ENCODE results near the gene HEXIM2.

The HEXIM2 gene

DNA sequence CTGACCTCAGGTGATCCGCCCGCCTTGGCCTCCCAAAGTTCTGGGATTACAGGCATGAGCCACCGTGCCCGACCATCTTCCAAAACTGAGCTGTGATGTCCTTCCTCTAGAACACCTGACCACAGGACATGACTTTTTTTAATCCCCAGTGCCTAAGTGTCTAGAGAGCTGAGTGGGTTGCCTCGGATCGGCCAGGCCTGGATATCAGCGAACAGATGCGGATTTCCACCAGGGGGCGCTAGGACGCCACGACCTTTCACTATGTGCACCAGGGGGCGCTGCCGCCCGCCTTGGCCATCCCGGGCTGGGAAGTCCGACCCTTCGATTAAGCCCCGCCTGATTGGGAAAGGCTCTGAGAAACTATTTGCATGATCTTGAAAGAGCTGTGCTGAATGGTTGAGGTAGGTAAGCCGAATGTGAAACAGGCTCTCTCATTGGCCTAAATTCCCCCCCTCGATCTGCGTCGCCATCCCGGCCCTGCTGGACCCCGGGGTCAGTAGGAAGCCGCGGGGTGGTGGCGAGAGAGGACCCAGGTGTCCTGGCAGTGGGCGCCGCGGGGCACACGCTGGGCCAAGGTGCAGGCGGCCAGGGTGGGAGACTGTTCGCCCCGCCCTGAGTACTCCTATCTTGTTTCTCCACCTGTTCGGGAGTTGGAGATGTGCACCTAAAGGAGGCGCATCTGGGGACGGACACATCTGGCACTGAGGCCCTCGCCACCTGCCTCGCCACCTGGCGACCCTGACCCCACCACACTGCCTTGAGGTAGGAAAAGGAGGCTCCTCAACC lies 26.3 kb upstream of the HEXIM2 start, which contains the start of gene ACBD4:
ACBD4 (plus strand) TSS at position 496 of the 786 bp plus-strand sequence. CDS start 458 bp downstream, outside the sequence.
- H3K27ac ChIP-seq, result no peak within 1 kb of the TSS
- no peaks in the 10 kb centered on the region for H3K36me3 ChIP-seq (replicated peaks)
- H3K4me3 ChIP-seq (ENCODE audit: low read depth, low read length), result peak within 1 kb of the TSS; percentile 65
- H3K27me3 ChIP-seq (replicated peaks), result no peaks in the 10 kb centered on the region
- TF ChIP-seq, protein P1, sequence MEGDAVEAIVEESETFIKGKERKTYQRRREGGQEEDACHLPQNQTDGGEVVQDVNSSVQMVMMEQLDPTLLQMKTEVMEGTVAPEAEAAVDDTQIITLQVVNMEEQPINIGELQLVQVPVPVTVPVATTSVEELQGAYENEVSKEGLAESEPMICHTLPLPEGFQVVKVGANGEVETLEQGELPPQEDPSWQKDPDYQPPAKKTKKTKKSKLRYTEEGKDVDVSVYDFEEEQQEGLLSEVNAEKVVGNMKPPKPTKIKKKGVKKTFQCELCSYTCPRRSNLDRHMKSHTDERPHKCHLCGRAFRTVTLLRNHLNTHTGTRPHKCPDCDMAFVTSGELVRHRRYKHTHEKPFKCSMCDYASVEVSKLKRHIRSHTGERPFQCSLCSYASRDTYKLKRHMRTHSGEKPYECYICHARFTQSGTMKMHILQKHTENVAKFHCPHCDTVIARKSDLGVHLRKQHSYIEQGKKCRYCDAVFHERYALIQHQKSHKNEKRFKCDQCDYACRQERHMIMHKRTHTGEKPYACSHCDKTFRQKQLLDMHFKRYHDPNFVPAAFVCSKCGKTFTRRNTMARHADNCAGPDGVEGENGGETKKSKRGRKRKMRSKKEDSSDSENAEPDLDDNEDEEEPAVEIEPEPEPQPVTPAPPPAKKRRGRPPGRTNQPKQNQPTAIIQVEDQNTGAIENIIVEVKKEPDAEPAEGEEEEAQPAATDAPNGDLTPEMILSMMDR (IDR thresholded peaks at IDR 0.05; ENCODE audit: low read depth, low read length, missing control alignments), result peak; percentile 100
- in situ Hi-C loops (cut with HindIII; ENCODE audit: low pct_ligation_motif_present, low sequenced_read_pairs), result no loop called here
- peak; percentile 94 for DNase-seq

DNA sequence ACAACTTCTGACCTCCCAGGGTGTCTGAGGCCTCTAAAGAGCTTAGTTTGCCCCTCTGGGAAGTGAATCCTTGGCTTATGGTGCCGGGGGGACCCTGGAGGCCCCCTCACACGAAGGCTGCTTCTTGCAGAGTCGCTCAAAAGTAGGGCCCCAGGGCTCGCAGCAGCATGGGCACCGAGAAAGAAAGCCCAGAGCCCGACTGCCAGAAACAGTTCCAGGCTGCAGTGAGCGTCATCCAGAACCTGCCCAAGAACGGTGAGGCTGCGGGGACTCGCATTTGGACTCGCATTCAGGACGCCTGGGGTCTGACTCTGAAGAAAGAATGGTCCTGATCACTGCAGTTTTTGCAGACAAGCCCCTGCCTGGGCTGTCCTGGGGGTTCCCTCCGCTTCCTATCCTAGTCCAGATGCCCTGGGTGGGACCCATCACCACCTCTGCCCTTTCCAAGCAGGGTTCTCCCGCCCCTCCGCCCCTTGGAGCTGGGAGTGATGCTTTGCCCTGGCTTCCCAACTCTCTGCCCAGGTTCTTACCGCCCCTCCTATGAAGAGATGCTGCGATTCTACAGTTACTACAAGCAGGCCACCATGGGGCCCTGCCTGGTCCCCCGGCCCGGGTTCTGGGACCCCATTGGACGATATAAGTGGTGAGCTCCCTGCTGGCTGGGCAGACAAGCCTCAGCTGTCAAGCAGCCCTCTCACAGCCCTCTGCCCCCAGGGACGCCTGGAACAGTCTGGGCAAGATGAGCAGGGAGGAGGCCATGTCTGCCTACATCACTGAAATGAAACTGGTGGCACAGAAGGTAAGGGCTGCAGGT lies 25.5 kb upstream of the HEXIM2 start:
- in situ Hi-C loops (cut with HindIII; ENCODE audit: low pct_ligation_motif_present, low sequenced_read_pairs), result no loop called here

DNA sequence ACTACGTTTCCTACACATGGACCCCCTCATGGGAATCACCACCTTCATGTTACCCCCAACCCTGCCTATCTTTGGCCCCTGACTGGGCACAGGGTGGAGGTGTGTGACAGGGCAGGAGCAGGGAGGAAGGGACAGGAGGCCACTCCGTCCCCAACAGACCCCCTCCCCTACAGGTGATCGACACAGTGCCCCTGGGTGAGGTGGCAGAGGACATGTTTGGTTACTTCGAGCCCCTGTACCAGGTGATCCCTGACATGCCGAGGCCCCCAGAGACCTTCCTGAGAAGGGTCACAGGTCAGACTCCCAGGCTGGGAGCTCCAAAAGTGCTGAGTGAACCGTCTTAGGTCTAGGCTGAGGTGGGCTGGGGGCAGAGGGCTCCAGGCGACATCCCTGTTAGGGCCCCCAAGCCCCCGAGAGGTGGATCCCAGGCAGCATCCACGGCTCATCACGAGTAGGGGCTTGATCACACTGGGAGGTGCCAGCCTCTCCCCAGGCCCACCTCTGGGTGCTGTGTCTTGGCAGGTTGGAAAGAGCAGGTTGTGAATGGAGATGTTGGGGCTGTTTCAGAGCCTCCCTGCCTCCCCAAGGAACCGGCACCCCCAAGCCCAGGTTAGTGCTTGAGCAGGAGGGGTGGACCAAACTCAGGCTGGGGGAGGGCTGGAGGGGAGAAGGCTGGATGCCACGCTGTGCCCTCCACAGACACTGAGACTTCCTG lies 24.7 kb upstream of the HEXIM2 start:
- no peaks in the 10 kb centered on the region for H3K27me3 ChIP-seq (replicated peaks)
- H3K27ac ChIP-seq, result no peak overlapping the region
- TF ChIP-seq, protein P1 (IDR thresholded peaks at IDR 0.05; ENCODE audit: low read depth, low read length, missing control alignments), result no peak
- no peak for DNase-seq
- H3K36me3 ChIP-seq (replicated peaks), result no peaks in the 10 kb centered on the region
- in situ Hi-C loops (cut with HindIII; ENCODE audit: low pct_ligation_motif_present, low sequenced_read_pairs), result no loop called here
- H3K4me3 ChIP-seq (ENCODE audit: low read depth, low read length), result no peak overlapping the region

More for the DNA sequence above, 25.5 kb upstream of the HEXIM2 start:
- no peak overlapping the region for H3K27ac ChIP-seq
- TF ChIP-seq, protein P1 (IDR thresholded peaks at IDR 0.05; ENCODE audit: low read depth, low read length, missing control alignments), result no peak
- DNase-seq, result no peak
- peak overlapping the region; percentile 65 for H3K4me3 ChIP-seq (ENCODE audit: low read depth, low read length)
- no peaks in the 10 kb centered on the region for H3K27me3 ChIP-seq (replicated peaks)
- H3K36me3 ChIP-seq (replicated peaks), result no peaks in the 10 kb centered on the region

DNA sequence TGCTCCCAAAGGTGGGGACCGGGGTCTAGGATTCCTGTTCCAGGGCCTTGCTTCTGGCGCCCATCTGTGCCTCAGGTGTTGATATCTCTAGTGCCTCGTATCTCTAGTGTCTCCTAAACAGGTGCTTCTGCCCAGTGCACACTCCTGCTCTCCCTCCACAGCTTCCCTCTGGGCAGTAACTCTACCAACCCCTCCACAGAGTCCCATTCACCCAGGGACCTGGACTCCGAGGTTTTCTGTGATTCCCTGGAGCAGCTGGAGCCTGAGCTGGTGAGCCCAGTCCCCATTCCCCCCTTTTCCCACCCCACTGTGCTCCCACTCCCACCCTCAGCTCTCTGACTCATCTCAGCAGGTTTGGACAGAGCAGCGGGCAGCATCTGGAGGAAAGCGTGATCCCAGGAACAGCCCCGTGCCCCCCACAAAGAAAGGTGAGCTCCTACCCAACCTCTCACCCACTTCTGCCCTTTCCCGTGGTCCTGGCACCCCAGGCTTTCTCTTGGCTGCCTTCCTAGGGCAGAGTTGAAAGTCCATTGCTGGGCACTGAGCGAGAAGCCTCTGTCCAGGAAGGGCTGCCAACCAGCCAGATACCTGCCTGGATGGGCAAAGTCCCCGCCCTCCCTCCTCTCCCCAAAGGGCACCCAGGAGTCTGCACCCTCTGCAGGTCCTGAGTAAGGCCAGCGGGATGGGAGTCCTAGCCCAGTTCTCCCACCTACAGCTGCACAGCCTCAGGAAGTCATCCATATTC lies 23.9 kb upstream of the HEXIM2 start:
- in situ Hi-C loops (cut with HindIII; ENCODE audit: low pct_ligation_motif_present, low sequenced_read_pairs), result no loop called here
- no peak overlapping the region for H3K27ac ChIP-seq
- DNase-seq, result no peak

More for the DNA sequence above, 23.9 kb upstream of the HEXIM2 start:
- Histone ChIP-seq H3K36me3 (replicated peaks) (no peaks in the 10 kb centered on the region), H3K4me3 (ENCODE audit: low read depth, low read length) (no peak overlapping the region), H3K27me3 (replicated peaks) (no peaks in the 10 kb centered on the region)
- TF ChIP-seq, protein P1 (IDR thresholded peaks at IDR 0.05; ENCODE audit: low read depth, low read length, missing control alignments), result no peak

All from brain microvascular endothelial cell (primary cell).